Stomach (tissue), 4 donors: ENCODE results near the gene ALK.

ENCODE experiments used
- POLR2AphosphoS5 ChIP-seq, 3 donors: sonication (generic); formaldehyde crosslinking; IDR thresholded peaks; one replicate each; pipeline ENCODE4 v1.6.1; 2016; ENCODE audit warnings: antibody characterized with exemption in 3 of 3
- TF ChIP-seq, protein P1 (sequence below), 7 experiments: fragments of 450-650 bp in 4 of 7; fragments of 200-600 bp in 3 of 7; sonication (generic) in 3 of 7; IDR thresholded peaks; one replicate each; pipeline ENCODE4 v1.5.1; 2016 to 2019; ENCODE audit warnings: antibody characterized with exemption in 7 of 7, control low read depth in 2 of 7, mild to moderate bottlenecking in 1 of 7

DNA sequence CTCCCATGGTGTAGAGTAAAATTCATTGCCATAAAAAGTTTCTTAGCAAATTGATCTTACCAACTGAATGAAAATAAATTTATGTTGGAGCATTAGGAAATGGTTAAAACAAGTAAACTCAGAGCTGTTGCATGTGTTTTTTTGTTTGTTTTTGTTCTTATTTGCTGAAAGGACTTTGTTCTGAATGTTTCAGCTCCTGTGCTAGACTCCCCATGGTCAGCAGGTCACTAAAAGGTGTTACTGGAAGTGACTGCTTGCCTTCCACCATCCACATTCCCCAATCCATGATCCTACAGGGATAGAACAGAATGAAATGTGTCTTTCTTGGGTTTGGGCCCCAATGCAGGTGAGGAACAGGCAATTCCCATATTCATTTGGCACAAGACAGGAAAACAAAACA lies 101.8 kb downstream of the ALK start:
- TF ChIP-seq, protein P1, sequence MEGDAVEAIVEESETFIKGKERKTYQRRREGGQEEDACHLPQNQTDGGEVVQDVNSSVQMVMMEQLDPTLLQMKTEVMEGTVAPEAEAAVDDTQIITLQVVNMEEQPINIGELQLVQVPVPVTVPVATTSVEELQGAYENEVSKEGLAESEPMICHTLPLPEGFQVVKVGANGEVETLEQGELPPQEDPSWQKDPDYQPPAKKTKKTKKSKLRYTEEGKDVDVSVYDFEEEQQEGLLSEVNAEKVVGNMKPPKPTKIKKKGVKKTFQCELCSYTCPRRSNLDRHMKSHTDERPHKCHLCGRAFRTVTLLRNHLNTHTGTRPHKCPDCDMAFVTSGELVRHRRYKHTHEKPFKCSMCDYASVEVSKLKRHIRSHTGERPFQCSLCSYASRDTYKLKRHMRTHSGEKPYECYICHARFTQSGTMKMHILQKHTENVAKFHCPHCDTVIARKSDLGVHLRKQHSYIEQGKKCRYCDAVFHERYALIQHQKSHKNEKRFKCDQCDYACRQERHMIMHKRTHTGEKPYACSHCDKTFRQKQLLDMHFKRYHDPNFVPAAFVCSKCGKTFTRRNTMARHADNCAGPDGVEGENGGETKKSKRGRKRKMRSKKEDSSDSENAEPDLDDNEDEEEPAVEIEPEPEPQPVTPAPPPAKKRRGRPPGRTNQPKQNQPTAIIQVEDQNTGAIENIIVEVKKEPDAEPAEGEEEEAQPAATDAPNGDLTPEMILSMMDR (IDR thresholded peaks at IDR 0.05), result no peak
- TF ChIP-seq POLR2AphosphoS5 (IDR thresholded peaks at IDR 0.05), result no peak
